HG03521 (cell line): ENCODE data around the gene TMEM183A.

ENCODE experiments used
- ATAC-seq: cut with Tn5 transposase; IDR thresholded peaks from one replicate; pipeline ENCODE4 v1.9.1; 2021; ENCODE audit warnings: mild to moderate bottlenecking, moderate library complexity; ENCODE audit not compliant: unreplicated experiment

Gene TMEM183A

GRCh38 chr1:203063287-203063686 is 56.1 kb downstream of the TMEM183A start:
- ATAC-seq = no peak

DNA sequence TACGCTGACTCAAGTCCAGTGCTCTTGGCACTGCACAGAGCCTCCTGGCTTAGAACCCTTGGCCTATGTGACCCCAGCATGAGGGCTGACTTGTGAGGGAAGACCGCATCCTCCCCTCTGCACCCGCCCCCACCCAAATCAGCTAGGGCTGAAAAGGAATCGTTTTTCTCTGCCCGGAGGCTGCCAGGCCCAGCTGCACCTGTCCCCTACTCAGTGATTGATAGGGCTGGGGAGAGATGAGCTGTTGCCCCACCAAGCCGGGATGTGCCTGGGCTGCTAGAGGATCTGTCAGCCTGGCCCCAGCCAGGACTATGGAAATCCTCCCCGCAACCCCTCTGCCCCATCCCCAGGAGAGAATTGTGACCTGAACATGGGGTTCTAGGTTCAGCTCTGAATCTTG is 58.0 kb downstream of the TMEM183A start:
- no peak for ATAC-seq

DNA sequence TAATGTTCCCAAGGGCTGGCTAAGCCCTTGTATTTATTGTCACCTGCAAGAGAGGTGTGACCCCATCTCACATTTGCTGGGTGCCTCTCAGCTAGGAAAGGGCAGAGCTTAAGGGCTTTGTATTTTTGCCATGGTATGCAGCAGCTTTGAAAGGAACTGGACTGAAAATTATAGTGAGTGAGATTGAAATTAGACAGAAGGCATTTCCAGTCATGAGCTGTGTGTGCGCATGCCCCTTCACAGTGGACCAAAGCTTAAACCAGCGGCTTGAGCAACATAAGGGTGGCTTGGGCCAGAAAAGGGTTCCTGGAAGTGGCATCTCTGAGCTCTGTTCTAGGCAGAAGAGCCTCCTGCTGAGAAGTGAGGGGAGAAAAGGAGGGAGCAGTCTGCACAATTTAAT is 58.8 kb downstream of the TMEM183A start:
- ATAC-seq = no peak

- ATAC-seq = no peak
Measured at GRCh38 chr1:203066965-203067364, 59.8 kb downstream of the TMEM183A start.

DNA sequence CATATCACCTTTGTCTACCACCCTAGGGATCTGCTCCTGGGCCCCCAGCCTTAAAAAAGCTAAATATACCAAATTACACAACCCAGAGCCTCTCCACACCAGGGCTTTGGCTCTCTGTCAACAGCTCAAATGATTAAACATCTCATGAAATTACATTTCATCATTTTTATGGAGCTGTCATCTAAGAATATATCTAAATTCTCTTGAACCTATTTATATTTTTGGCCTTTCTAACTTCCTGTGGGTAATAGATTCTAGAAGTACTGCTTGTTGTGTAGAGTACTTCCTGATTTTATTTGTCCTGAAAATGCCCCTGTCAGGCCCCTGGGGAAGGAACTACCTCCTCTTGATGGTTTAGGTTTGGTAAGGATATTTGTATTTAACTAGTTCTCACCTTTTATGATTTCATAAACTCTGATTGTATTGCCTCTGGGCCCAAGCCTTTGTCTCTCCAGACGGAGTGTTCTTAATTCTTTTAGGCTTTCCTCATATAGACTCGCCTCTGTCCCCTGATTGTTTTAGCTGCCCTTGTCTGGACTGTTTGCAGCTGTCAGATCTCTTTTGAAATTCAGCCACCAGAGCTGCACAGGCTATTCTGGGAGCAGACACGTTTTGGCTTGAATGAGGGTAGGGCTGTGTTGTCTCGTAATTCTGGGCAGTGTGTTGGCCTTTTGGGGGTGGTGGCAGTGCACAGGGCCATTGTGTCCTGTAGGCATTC is 62.0 kb downstream of the TMEM183A start:
- ATAC-seq = no peak

- ATAC-seq = no peak
Measured at GRCh38 chr1:203072002-203072602, 64.9 kb downstream of the TMEM183A start.

GRCh38 chr1:203072911-203073310 is 65.7 kb downstream of the TMEM183A start:
- ATAC-seq = no peak

DNA sequence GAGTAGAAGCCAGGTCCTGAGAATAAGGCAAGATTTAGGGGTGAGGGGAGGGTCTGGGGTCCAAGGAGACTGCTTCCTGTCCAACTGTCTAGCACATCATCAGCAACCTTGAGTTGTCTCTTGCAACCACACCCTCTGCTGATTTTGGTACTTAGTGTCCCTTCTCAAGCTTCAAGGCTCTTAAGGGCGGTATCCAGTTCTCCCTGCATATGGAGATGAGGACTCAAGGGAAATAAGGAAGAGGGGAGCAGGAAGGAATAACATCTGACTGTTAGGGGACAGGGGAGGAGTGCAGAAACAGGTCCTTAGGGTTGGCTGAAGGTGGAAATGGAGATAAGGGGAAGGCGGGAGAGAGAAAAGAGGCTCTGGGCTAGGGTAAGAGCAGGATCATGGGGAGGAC is 66.3 kb downstream of the TMEM183A start:
- no peak for ATAC-seq
